ENCODE measurements around the gene SPAST. TPM values are rescaled to one million over a fixed set of nuclear protein-coding genes. Genes with fewer than 3 reads are reported as not detected.

Gene SPAST
- total and polyA plus RNA-seq, 2 donors from 2014 or later = 3.8 to 13.6 TPM

- Histone ChIP-seq H3K9me3 (ENCODE audit: control insufficient read depth in 2 of 3, insufficient read depth in 1 of 3, low read length in 3 of 3) (no peaks in the 10 kb centered on the region), H3K4me3 (ENCODE audit: low read length in 3 of 3) (no peak overlapping the region), H3K9ac (ENCODE audit: low read length in 3 of 3) (no peak overlapping the region), H3K4me1 (ENCODE audit: control insufficient read depth in 2 of 3, insufficient read depth in 2 of 3, low read depth in 1 of 3, low read length in 3 of 3) (no peaks in the 10 kb centered on the region), H3K27me3 (ENCODE audit: control insufficient read depth, insufficient read depth, low read length) (no peaks in the 10 kb centered on the region), H3K36me3 (ENCODE audit: control insufficient read depth in 2 of 3, insufficient read depth in 3 of 3, low read length in 3 of 3) (peaks cover 0 to 3% (median 0%) of the 10 kb centered on the region in 3 donors), H3K27ac (ENCODE audit: low read depth in 2 of 2, low read length in 2 of 2) (no peak overlapping the region)
- intact Hi-C loops (cut with DNase I) = no loop called here
- TF ChIP-seq, protein P1, sequence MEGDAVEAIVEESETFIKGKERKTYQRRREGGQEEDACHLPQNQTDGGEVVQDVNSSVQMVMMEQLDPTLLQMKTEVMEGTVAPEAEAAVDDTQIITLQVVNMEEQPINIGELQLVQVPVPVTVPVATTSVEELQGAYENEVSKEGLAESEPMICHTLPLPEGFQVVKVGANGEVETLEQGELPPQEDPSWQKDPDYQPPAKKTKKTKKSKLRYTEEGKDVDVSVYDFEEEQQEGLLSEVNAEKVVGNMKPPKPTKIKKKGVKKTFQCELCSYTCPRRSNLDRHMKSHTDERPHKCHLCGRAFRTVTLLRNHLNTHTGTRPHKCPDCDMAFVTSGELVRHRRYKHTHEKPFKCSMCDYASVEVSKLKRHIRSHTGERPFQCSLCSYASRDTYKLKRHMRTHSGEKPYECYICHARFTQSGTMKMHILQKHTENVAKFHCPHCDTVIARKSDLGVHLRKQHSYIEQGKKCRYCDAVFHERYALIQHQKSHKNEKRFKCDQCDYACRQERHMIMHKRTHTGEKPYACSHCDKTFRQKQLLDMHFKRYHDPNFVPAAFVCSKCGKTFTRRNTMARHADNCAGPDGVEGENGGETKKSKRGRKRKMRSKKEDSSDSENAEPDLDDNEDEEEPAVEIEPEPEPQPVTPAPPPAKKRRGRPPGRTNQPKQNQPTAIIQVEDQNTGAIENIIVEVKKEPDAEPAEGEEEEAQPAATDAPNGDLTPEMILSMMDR (IDR thresholded peaks at IDR 0.05; ENCODE audit: borderline replicate concordance, extremely low read depth, insufficient read depth) = no peak
- FAIRE-seq = no peak
- DNase-seq = no peak
Observed at GRCh38 chr2:32118055-32118454, 54.7 kb downstream of the SPAST start.

DNA sequence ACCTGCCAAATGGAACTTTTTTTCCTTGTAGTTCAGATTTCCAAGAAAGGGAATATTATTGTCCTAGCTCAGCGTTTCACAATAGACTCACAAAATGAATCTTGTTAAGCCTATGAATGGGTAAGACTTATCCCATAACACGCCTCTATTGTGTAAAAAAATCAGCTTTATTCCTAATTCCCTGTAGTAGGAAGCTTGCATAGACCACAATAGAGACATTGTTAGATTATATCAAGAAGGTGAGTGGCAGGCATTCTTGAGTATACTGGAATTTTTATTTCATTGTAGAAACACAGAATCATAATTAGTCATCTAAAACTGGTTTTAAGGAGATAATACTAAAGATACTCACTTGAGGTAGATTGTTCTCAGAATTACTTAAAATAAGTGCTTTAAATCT lies 55.8 kb downstream of the SPAST start:
- FAIRE-seq (no peak), DNase-seq (no peak)
- no peak overlapping the region for H3K9ac ChIP-seq (ENCODE audit: low read length in 3 of 3)
- no peak overlapping the region for H3K27ac ChIP-seq (ENCODE audit: low read depth in 2 of 2, low read length in 2 of 2)
- no peaks in the 10 kb centered on the region for H3K9me3 ChIP-seq (ENCODE audit: control insufficient read depth in 2 of 3, insufficient read depth in 1 of 3, low read length in 3 of 3)
- TF ChIP-seq, protein P1 (IDR thresholded peaks at IDR 0.05; ENCODE audit: borderline replicate concordance, extremely low read depth, insufficient read depth) = no peak
- H3K36me3 ChIP-seq (ENCODE audit: control insufficient read depth in 2 of 3, insufficient read depth in 3 of 3, low read length in 3 of 3) = peaks cover 0 to 3% (median 0%) of the 10 kb centered on the region in 3 donors
- no peak overlapping the region for H3K4me3 ChIP-seq (ENCODE audit: low read length in 3 of 3)
- H3K27me3 ChIP-seq (ENCODE audit: control insufficient read depth, insufficient read depth, low read length) = no peaks in the 10 kb centered on the region
- H3K4me1 ChIP-seq (ENCODE audit: control insufficient read depth in 2 of 3, insufficient read depth in 2 of 3, low read depth in 1 of 3, low read length in 3 of 3) = no peaks in the 10 kb centered on the region
- intact Hi-C loops (cut with DNase I) = no loop called here

- FAIRE-seq = no peak
- Histone ChIP-seq H3K9me3 (ENCODE audit: control insufficient read depth in 2 of 3, insufficient read depth in 1 of 3, low read length in 3 of 3) (no peaks in the 10 kb centered on the region), H3K27ac (ENCODE audit: low read depth in 2 of 2, low read length in 2 of 2) (no peak overlapping the region), H3K27me3 (ENCODE audit: control insufficient read depth, insufficient read depth, low read length) (no peaks in the 10 kb centered on the region), H3K9ac (ENCODE audit: low read length in 3 of 3) (no peak overlapping the region), H3K36me3 (ENCODE audit: control insufficient read depth in 2 of 3, insufficient read depth in 3 of 3, low read length in 3 of 3) (peaks cover 0 to 11% (median 3%) of the 10 kb centered on the region in 3 donors), H3K4me3 (ENCODE audit: low read length in 3 of 3) (no peak overlapping the region), H3K4me1 (ENCODE audit: control insufficient read depth in 2 of 3, insufficient read depth in 2 of 3, low read depth in 1 of 3, low read length in 3 of 3) (no peaks in the 10 kb centered on the region)
- intact Hi-C loops (cut with DNase I) = no loop called here
- TF ChIP-seq, protein P1 (IDR thresholded peaks at IDR 0.05; ENCODE audit: borderline replicate concordance, extremely low read depth, insufficient read depth) = no peak
- DNase-seq = no peak
Observed at GRCh38 chr2:32124660-32125059, 61.3 kb downstream of the SPAST start.

DNA sequence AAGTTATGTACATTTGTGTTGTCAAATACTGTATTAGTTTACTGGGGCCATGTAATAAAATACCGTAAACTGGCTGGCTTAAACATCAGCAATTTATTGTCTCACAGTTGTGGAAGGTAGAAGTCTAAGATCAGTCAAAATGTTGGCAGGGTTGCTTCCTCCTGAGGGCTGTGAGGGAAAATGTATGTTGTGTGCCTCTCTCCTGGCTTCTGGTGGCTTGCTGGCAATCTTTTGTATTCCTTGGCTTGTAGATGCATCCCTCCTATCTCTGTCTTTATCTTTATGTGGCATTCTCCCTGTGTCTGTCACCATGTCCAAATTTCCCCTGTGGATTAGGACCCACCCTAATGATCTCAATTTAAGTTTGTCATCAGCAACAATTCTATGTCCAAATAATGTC lies 65.3 kb downstream of the SPAST start:
- H3K27me3 ChIP-seq (ENCODE audit: control insufficient read depth, insufficient read depth, low read length) = no peaks in the 10 kb centered on the region
- FAIRE-seq = no peak
- no peak overlapping the region for H3K27ac ChIP-seq (ENCODE audit: low read depth in 2 of 2, low read length in 2 of 2)
- no peaks in the 10 kb centered on the region for H3K4me1 ChIP-seq (ENCODE audit: control insufficient read depth in 2 of 3, insufficient read depth in 2 of 3, low read depth in 1 of 3, low read length in 3 of 3)
- no peak overlapping the region for H3K4me3 ChIP-seq (ENCODE audit: low read length in 3 of 3)
- peaks cover 0 to 16% (median 7%) of the 10 kb centered on the region in 3 donors for H3K36me3 ChIP-seq (ENCODE audit: control insufficient read depth in 2 of 3, insufficient read depth in 3 of 3, low read length in 3 of 3)
- no peak for DNase-seq
- TF ChIP-seq, protein P1 (IDR thresholded peaks at IDR 0.05; ENCODE audit: borderline replicate concordance, extremely low read depth, insufficient read depth) = no peak
- no peak overlapping the region for H3K9ac ChIP-seq (ENCODE audit: low read length in 3 of 3)
- intact Hi-C loops (cut with DNase I) = no loop called here
- H3K9me3 ChIP-seq (ENCODE audit: control insufficient read depth in 2 of 3, insufficient read depth in 1 of 3, low read length in 3 of 3) = no peaks in the 10 kb centered on the region

Measured in kidney (tissue), 14 donors.